Smooth muscle cell (in vitro differentiated cells): ENCODE results near the gene EXD2. TPM values are rescaled to one million over a fixed set of nuclear protein-coding genes. Genes with fewer than 3 reads are reported as not detected.
A peak's percentile ranks its signal among the peaks of the same experiment; 100 is the strongest.

Experiments
- DNase-seq: peaks from one replicate; lab custom pipeline; 2025; ENCODE audit not compliant: unreplicated experiment; lab: John Stamatoyannopoulos, UW
- H2AFZ ChIP-seq: fragments of 200-600 bp; sonication (generic); 2 replicates; pipeline ENCODE4 v1.6.0; 2016; ENCODE audit warnings: antibody characterized with exemption, low read depth, mild to moderate bottlenecking
- H3F3A ChIP-seq: fragments of 200-600 bp; sonication (generic); 2 replicates; pipeline ENCODE4 v1.6.0; 2017; ENCODE audit warnings: antibody characterized with exemption, low read depth
- H3K27ac ChIP-seq: fragments of 200-600 bp; sonication (generic); 2 replicates; pipeline ENCODE4 v1.5.1; 2016; ENCODE audit warnings: low read depth, mild to moderate bottlenecking
- H3K27me3 ChIP-seq: fragments of 200-600 bp; sonication (generic); 2 replicates; pipeline ENCODE4 v1.6.1; 2016; ENCODE audit warnings: low read depth, mild to moderate bottlenecking
- H3K36me3 ChIP-seq: fragments of 200-600 bp; sonication (generic); 2 replicates; pipeline ENCODE4 v1.5.1; 2016; ENCODE audit warnings: low read depth
- H3K4me1 ChIP-seq: fragments of 200-600 bp; sonication (generic); 2 replicates; pipeline ENCODE4 v1.5.1; 2016; ENCODE audit warnings: low read depth
- H3K4me2 ChIP-seq: fragments of 200-600 bp; sonication (generic); 2 replicates; pipeline ENCODE4 v1.6.0; 2016; ENCODE audit warnings: mild to moderate bottlenecking
- H3K4me3 ChIP-seq: fragments of 200-600 bp; sonication (generic); 2 replicates; pipeline ENCODE4 v1.5.1; 2016; ENCODE audit warnings: mild to moderate bottlenecking
- H3K79me2 ChIP-seq: fragments of 200-600 bp; sonication (generic); 2 replicates; pipeline ENCODE4 v1.6.0; 2016; ENCODE audit warnings: low read depth, mild to moderate bottlenecking
- H3K9ac ChIP-seq: fragments of 200-600 bp; sonication (generic); 2 replicates; pipeline ENCODE4 v1.6.0; 2016; ENCODE audit warnings: low read depth
- H3K9me3 ChIP-seq: fragments of 200-600 bp; sonication (generic); replicated peaks from 2 replicates; pipeline ENCODE4 v1.5.1; 2016; ENCODE audit warnings: low read depth
- H4K20me1 ChIP-seq: fragments of 200-600 bp; sonication (generic); 2 replicates; pipeline ENCODE4 v1.6.0; 2016; ENCODE audit warnings: low read depth
- WGBS: methylation state at CpG from one replicate; pipeline ENCODE4 v1.1.7; 2016; ENCODE audit warnings: low lambda C conversion rate; 5-methylcytosine and 5-hydroxymethylcytosine counted together
- polyA plus RNA-seq: library from polyadenylated mRNA; unstranded; fragments of >200 nt; fragmentation: Nextera tagmentation; extraction: Ambion mirVana; gene quantifications from 2 replicates; pipeline ENCODE4 v1.2.1, GENCODE V29; 2016
- total RNA-seq: library from RNA; depleted of rRNA; stranded (reverse); fragments of >200 nt; gene quantifications from 2 replicates; pipeline ENCODE4 v1.2.3, GENCODE V29; 2014
- TF ChIP-seq, protein P1 (sequence below): fragments of 200-600 bp; sonication (generic); IDR thresholded peaks from 2 replicates; pipeline ENCODE4 v1.5.1; 2017; ENCODE audit warnings: borderline replicate concordance, mild to moderate bottlenecking, antibody characterized with exemption; ENCODE audit not compliant: insufficient read depth, poor library complexity, severe bottlenecking

EXD2 gene
- total and polyA plus RNA-seq, 2 experiments from 2014 or later: 12.0 to 12.5 TPM

DNA sequence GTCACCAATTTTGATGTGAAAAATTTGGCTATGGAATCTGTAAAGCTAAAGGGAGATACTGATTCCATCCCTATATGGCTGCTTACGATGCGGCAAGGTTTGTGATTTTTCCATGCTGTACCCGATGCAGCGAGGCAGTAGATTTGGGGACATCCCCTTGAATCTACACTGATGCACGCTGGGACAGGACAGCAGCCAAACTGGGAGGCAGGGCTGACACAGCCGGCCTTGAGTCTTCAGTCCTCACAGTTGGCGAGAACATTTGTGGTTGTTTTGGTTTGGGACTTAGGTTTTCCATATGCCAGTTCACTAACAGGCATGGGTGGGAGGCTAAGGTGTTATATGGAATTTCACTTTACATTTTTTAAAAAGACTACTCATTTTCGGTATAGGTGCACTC lies 72.5 kb downstream of the EXD2 start:
- Histone ChIP-seq H4K20me1 (no peaks in the 10 kb centered on the region), H3K4me2 (no peak overlapping the region), H2AFZ (no peak overlapping the region), H3K9ac (no peak overlapping the region), H3K27me3 (peaks cover 49% of the 10 kb centered on the region), H3K4me1 (peaks cover 11% of the 10 kb centered on the region), H3K79me2 (no peaks in the 10 kb centered on the region), H3F3A (peaks cover 9% of the 10 kb centered on the region), H3K27ac (no peak overlapping the region), H3K9me3 (no peaks in the 10 kb centered on the region), H3K36me3 (no peaks in the 10 kb centered on the region), H3K4me3 (no peak overlapping the region)
- TF ChIP-seq, protein P1, sequence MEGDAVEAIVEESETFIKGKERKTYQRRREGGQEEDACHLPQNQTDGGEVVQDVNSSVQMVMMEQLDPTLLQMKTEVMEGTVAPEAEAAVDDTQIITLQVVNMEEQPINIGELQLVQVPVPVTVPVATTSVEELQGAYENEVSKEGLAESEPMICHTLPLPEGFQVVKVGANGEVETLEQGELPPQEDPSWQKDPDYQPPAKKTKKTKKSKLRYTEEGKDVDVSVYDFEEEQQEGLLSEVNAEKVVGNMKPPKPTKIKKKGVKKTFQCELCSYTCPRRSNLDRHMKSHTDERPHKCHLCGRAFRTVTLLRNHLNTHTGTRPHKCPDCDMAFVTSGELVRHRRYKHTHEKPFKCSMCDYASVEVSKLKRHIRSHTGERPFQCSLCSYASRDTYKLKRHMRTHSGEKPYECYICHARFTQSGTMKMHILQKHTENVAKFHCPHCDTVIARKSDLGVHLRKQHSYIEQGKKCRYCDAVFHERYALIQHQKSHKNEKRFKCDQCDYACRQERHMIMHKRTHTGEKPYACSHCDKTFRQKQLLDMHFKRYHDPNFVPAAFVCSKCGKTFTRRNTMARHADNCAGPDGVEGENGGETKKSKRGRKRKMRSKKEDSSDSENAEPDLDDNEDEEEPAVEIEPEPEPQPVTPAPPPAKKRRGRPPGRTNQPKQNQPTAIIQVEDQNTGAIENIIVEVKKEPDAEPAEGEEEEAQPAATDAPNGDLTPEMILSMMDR: no peak
- WGBS: 86% methylated on average over 8 of the region's 8 CpGs
- DNase-seq: no peak

DNA sequence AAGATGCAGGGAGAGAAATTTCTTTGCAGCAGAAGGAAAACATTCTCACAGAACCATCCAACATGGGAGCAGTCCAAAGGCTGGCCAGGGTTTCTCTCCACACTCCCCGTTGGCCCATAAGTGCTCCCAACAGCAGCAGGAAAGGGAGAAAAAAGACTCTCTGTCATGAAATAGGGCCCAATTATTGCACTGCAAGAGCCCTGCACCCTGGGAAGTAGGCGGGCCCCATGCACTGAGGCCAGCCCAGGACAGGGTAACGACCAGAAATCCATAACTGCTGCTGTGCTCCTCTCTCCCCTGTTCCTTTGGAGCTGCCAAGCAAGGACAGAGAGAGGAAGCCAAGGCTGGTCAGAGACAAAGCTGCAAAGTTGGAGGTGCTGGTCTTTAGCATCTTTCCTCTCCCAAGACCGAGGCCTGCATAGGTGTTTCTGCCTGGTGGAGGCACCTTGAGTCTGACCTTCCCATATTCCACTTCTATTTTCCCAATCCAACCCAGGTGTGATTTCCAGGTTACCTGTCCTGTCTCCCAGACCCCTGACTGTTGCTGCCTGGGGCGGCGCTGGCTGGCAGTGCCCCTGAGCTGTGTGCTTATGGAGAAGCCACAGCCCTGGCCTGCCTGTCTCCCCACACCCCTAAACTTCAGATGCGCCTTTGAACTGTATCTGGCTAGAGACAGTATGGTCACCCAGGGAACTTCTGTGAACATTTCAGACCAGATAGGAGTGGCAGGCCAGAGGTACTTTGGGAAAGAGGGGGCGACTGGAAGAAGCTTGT lies 75.5 kb downstream of the EXD2 start:
- H3K36me3 ChIP-seq: no peaks in the 10 kb centered on the region
- no peaks in the 10 kb centered on the region for H3K79me2 ChIP-seq
- H2AFZ ChIP-seq: no peak overlapping the region
- H3K4me1 ChIP-seq: peaks cover 6% of the 10 kb centered on the region
- no peak overlapping the region for H3K27ac ChIP-seq
- whole genome bisulfite sequencing: 93% methylated on average over 8 of the region's 8 CpGs
- TF ChIP-seq, protein P1: no peak
- peaks cover 19% of the 10 kb centered on the region for H3K27me3 ChIP-seq
- H4K20me1 ChIP-seq: no peaks in the 10 kb centered on the region
- H3K9ac ChIP-seq: no peak overlapping the region
- no peak overlapping the region for H3K4me3 ChIP-seq
- no peak for DNase-seq
- H3K4me2 ChIP-seq: no peak overlapping the region
- no peaks in the 10 kb centered on the region for H3K9me3 ChIP-seq
- H3F3A ChIP-seq: peaks cover 12% of the 10 kb centered on the region

DNA sequence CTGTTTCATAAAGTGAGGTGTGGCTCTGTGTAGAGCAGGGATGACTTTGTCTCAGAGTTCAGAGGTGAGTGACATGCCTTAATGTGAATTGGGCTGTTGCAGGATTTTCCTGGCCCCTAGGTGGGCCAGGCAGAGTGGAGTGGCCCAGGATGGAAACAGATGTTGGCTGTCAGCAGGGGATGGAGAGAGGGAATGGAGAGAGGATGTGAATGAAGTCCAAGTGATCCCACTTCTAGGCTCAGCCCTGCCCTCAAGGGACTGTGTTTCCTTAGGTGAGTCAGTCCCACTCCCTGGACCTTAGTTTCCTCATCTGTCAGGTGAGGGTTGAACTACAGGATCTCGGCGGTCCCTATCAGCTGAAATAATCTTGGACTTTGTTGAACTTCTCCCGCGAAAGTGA lies 76.2 kb downstream of the EXD2 start:
- WGBS: 89% methylated on average over 4 of the region's 4 CpGs
- peak overlapping the region; percentile 65 for H3K9ac ChIP-seq
- no peak overlapping the region for H3K4me3 ChIP-seq
- no peaks in the 10 kb centered on the region for H3K79me2 ChIP-seq
- no peak overlapping the region for H3K4me2 ChIP-seq
- H3F3A ChIP-seq: peaks cover 12% of the 10 kb centered on the region
- peak overlapping the region; percentile 94 for H3K27ac ChIP-seq
- TF ChIP-seq, protein P1: no peak
- H2AFZ ChIP-seq: no peak overlapping the region
- H4K20me1 ChIP-seq: no peaks in the 10 kb centered on the region
- H3K9me3 ChIP-seq: no peaks in the 10 kb centered on the region
- no peaks in the 10 kb centered on the region for H3K36me3 ChIP-seq
- no peaks in the 10 kb centered on the region for H3K4me1 ChIP-seq
- H3K27me3 ChIP-seq: peaks cover 11% of the 10 kb centered on the region
- DNase-seq: no peak

GRCh38 chr14:69268223-69268622 lies 76.9 kb downstream of the EXD2 start:
- Histone ChIP-seq H3F3A (peaks cover 12% of the 10 kb centered on the region), H3K4me2 (peak overlapping the region; percentile 49), H4K20me1 (no peaks in the 10 kb centered on the region), H3K9me3 (no peaks in the 10 kb centered on the region), H2AFZ (no peak overlapping the region), H3K79me2 (no peaks in the 10 kb centered on the region), H3K36me3 (no peaks in the 10 kb centered on the region), H3K27ac (peak overlapping the region; percentile 94), H3K4me3 (no peak overlapping the region), H3K9ac (peak overlapping the region; percentile 65), H3K4me1 (no peaks in the 10 kb centered on the region), H3K27me3 (peaks cover 5% of the 10 kb centered on the region)
- no peak for DNase-seq
- 28% methylated on average over 2 of the region's 2 CpGs for WGBS
- TF ChIP-seq, protein P1: no peak
